ENCODE data around the gene PICALM. TPM values are rescaled to one million over a fixed set of nuclear protein-coding genes. Genes with fewer than 3 reads are reported as not detected.

Gene PICALM
- total RNA-seq, 1 experiment from 2014 or later: 321 TPM

DNA sequence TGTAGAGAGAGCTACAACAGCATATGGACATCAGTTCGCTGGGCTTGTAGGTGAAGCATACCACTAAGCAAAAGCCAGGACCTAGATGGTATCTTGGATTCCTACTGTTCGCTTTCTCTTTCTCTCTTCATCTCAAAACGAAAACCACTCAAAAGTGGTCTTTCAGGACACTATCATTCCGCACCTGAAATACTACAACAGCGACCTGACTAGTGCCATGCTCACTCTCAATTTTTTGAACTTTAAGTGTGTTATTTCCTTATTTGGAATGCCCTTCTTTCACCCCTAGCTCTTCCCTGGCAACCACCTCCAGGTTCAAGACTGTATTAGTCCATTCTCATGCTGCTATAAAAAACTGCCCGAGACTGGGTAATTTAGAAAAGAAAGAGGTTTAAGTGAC lies 154.5 kb downstream of the PICALM start:
- CTCF ChIA-PET: no interaction called here
- POLR2A ChIA-PET: no interaction called here
- Histone ChIP-seq H3K27me3 (replicated peaks; ENCODE audit: control insufficient read depth, insufficient read depth, low read length) (no peaks in the 10 kb centered on the region), H3K4me1 (peaks cover 8% of the 10 kb centered on the region), H3K36me3 (ENCODE audit: control insufficient read depth, insufficient read depth, low read length) (no peaks in the 10 kb centered on the region), H3K9me3 (no peaks in the 10 kb centered on the region), H3K4me3 (ENCODE audit: low read depth, low read length) (no peak overlapping the region)
- no peak for DNase-seq
- Mint-ChIP-seq H3K4me3 (ENCODE audit: unreplicated experiment) (no peak overlapping the region), H3K4me1 (ENCODE audit: low read depth, unreplicated experiment) (peaks cover 11% of the 10 kb centered on the region), H3K27me3 (ENCODE audit: insufficient read depth, unreplicated experiment) (no peaks in the 10 kb centered on the region), H3K27ac (ENCODE audit: unreplicated experiment) (no peak overlapping the region), H3K36me3 (ENCODE audit: insufficient read depth, unreplicated experiment) (no peaks in the 10 kb centered on the region), H3K9me3 (ENCODE audit: unreplicated experiment) (no peaks in the 10 kb centered on the region)
- TF ChIP-seq CTCF (IDR thresholded peaks at IDR 0.05; ENCODE audit: insufficient read depth in 1 of 2, low read depth in 1 of 2, low read length in 1 of 2, severe bottlenecking in 1 of 2, unreplicated experiment in 1 of 2): no peak
- no TSS peak for BruUV-seq (replicated peaks)
- intact Hi-C loops (cut with micrococcal nuclease; ENCODE audit: unreplicated experiment): no loop called here

GRCh38 chr11:85913513-85913912 lies 155.4 kb downstream of the PICALM start:
- no peaks in the 10 kb centered on the region for H3K9me3 ChIP-seq
- Mint-ChIP-seq H3K9me3 (ENCODE audit: unreplicated experiment) (no peaks in the 10 kb centered on the region), H3K27ac (ENCODE audit: unreplicated experiment) (no peak overlapping the region), H3K27me3 (ENCODE audit: insufficient read depth, unreplicated experiment) (no peaks in the 10 kb centered on the region), H3K36me3 (ENCODE audit: insufficient read depth, unreplicated experiment) (no peaks in the 10 kb centered on the region), H3K4me3 (ENCODE audit: unreplicated experiment) (no peak overlapping the region), H3K4me1 (ENCODE audit: low read depth, unreplicated experiment) (peaks cover 3% of the 10 kb centered on the region)
- no peaks in the 10 kb centered on the region for H3K27me3 ChIP-seq (replicated peaks; ENCODE audit: control insufficient read depth, insufficient read depth, low read length)
- intact Hi-C loops (cut with micrococcal nuclease; ENCODE audit: unreplicated experiment): no loop called here
- DNase-seq: no peak
- H3K36me3 ChIP-seq (ENCODE audit: control insufficient read depth, insufficient read depth, low read length): no peaks in the 10 kb centered on the region
- no peak for TF ChIP-seq CTCF (IDR thresholded peaks at IDR 0.05; ENCODE audit: insufficient read depth in 1 of 2, low read depth in 1 of 2, low read length in 1 of 2, severe bottlenecking in 1 of 2, unreplicated experiment in 1 of 2)
- POLR2A ChIA-PET: no interaction called here
- H3K4me1 ChIP-seq: no peaks in the 10 kb centered on the region
- CTCF ChIA-PET: no interaction called here
- BruUV-seq (replicated peaks): no TSS peak
- H3K4me3 ChIP-seq (ENCODE audit: low read depth, low read length): no peak overlapping the region

DNA sequence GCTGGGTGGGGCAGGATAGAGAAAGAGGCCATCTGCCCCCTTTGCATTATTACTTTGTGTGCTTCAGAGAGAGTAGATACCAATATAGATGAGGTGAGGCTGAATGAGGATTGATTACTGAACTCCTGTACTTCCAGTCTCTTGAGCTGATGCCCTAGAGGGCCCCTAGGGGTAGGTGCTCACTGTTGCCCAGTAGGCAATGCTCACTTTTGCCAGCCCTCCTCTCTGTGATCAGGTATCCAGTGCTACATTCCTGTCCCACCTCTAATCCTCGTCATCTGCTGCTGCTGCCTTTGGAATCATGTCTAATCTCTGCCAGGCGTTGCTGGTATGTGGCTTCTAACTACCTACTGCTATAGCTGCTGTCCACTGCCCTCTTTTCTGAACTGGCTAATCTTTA lies 156.5 kb downstream of the PICALM start:
- no peaks in the 10 kb centered on the region for H3K9me3 ChIP-seq
- no peaks in the 10 kb centered on the region for H3K27me3 ChIP-seq (replicated peaks; ENCODE audit: control insufficient read depth, insufficient read depth, low read length)
- Mint-ChIP-seq H3K27ac (ENCODE audit: unreplicated experiment) (no peak overlapping the region), H3K9me3 (ENCODE audit: unreplicated experiment) (no peaks in the 10 kb centered on the region), H3K4me3 (ENCODE audit: unreplicated experiment) (no peak overlapping the region), H3K36me3 (ENCODE audit: insufficient read depth, unreplicated experiment) (no peaks in the 10 kb centered on the region), H3K4me1 (ENCODE audit: low read depth, unreplicated experiment) (no peaks in the 10 kb centered on the region), H3K27me3 (ENCODE audit: insufficient read depth, unreplicated experiment) (no peaks in the 10 kb centered on the region)
- intact Hi-C loops (cut with micrococcal nuclease; ENCODE audit: unreplicated experiment): no loop called here
- ChIA-PET CTCF (no interaction called here), POLR2A (no interaction called here)
- H3K4me1 ChIP-seq: no peaks in the 10 kb centered on the region
- no peak for TF ChIP-seq CTCF (IDR thresholded peaks at IDR 0.05; ENCODE audit: insufficient read depth in 1 of 2, low read depth in 1 of 2, low read length in 1 of 2, severe bottlenecking in 1 of 2, unreplicated experiment in 1 of 2)
- no peak overlapping the region for H3K4me3 ChIP-seq (ENCODE audit: low read depth, low read length)
- no TSS peak for BruUV-seq (replicated peaks)
- H3K36me3 ChIP-seq (ENCODE audit: control insufficient read depth, insufficient read depth, low read length): no peaks in the 10 kb centered on the region
- DNase-seq: no peak

Other genes with a start within 250 kb of the PICALM start
- gene CCDC83, start 213.7 kb downstream of the PICALM start, total RNA-seq (2022): not detected in 2 replicates
- 68.3 and 75.5 TPM in 2 replicates for gene EED, start 175.7 kb upstream of the PICALM start, total RNA-seq (2022)
- gene HIKESHI, start 233.2 kb upstream of the PICALM start, total RNA-seq (2022): 81.3 and 82.0 TPM in 2 replicates

Data from Caco-2 (cell line).